Nephron progenitor cell (in vitro differentiated cells): ENCODE results near the gene LRRFIP2.

Experiments
- DNase-seq: peaks from one replicate; pipeline ENCODE4 v3.0.0; 2021
- H3K27ac Mint-ChIP-seq: 2 replicates; pipeline ENCODE4 v1.8.0; 2021; ENCODE audit warnings: mild to moderate bottlenecking, moderate library complexity, mixed read lengths
- H3K27me3 Mint-ChIP-seq: 2 replicates; pipeline ENCODE4 v1.8.0; 2021; ENCODE audit warnings: mild to moderate bottlenecking, low read depth, mixed read lengths; ENCODE audit not compliant: poor library complexity
- H3K36me3 Mint-ChIP-seq: 2 replicates; pipeline ENCODE4 v1.8.0; 2021; ENCODE audit warnings: low read depth, mixed read lengths
- H3K4me1 Mint-ChIP-seq: 2 replicates; pipeline ENCODE4 v1.8.0; 2021; ENCODE audit warnings: mixed read lengths
- H3K4me3 Mint-ChIP-seq: 2 replicates; pipeline ENCODE4 v1.8.0; 2021; ENCODE audit warnings: mild to moderate bottlenecking, moderate library complexity, mixed read lengths
- H3K9me3 Mint-ChIP-seq: 2 replicates; pipeline ENCODE4 v1.8.0; 2021; ENCODE audit warnings: mild to moderate bottlenecking, moderate library complexity, mixed read lengths
- CTCF ChIP-seq: fragments of 200-600 bp; sonication (generic); IDR thresholded peaks from 2 replicates; pipeline ENCODE4 v1.5.0; 2021; ENCODE audit warnings: antibody characterized with exemption

The LRRFIP2 gene

GRCh38 chr3:37145611-37146010 is 28.8 kb downstream of the LRRFIP2 start:
- no peak for TF ChIP-seq CTCF
- Mint-ChIP-seq H3K27ac (no peak overlapping the region), H3K4me1 (no peaks in the 10 kb centered on the region), H3K4me3 (no peak overlapping the region), H3K9me3 (peaks cover 5% of the 10 kb centered on the region), H3K36me3 (peaks cover 33% of the 10 kb centered on the region), H3K27me3 (peaks cover 4% of the 10 kb centered on the region)
- DNase-seq = no peak

- Mint-ChIP-seq H3K4me1 (no peaks in the 10 kb centered on the region), H3K27me3 (peaks cover 4% of the 10 kb centered on the region), H3K4me3 (no peak overlapping the region), H3K9me3 (peaks cover 5% of the 10 kb centered on the region), H3K36me3 (peaks cover 32% of the 10 kb centered on the region), H3K27ac (no peak overlapping the region)
- no peak for TF ChIP-seq CTCF
- DNase-seq = no peak
Observed at GRCh38 chr3:37144806-37145205, 29.6 kb downstream of the LRRFIP2 start.

- no peak overlapping the region for H3K27ac Mint-ChIP-seq
- H3K27me3 Mint-ChIP-seq = peaks cover 4% of the 10 kb centered on the region
- no peak for TF ChIP-seq CTCF
- no peak overlapping the region for H3K4me3 Mint-ChIP-seq
- no peaks in the 10 kb centered on the region for H3K4me1 Mint-ChIP-seq
- peaks cover 5% of the 10 kb centered on the region for H3K9me3 Mint-ChIP-seq
- H3K36me3 Mint-ChIP-seq = peaks cover 30% of the 10 kb centered on the region
- no peak for DNase-seq
Observed at GRCh38 chr3:37143821-37144220, 30.6 kb downstream of the LRRFIP2 start.

GRCh38 chr3:37141676-37142075 is 32.7 kb downstream of the LRRFIP2 start:
- Mint-ChIP-seq H3K4me1 (no peaks in the 10 kb centered on the region), H3K27me3 (peaks cover 4% of the 10 kb centered on the region), H3K27ac (no peak overlapping the region), H3K4me3 (no peak overlapping the region), H3K36me3 (peaks cover 18% of the 10 kb centered on the region), H3K9me3 (peaks cover 5% of the 10 kb centered on the region)
- TF ChIP-seq CTCF = no peak
- DNase-seq = no peak

- Mint-ChIP-seq H3K36me3 (peaks cover 13% of the 10 kb centered on the region), H3K9me3 (peaks cover 5% of the 10 kb centered on the region), H3K4me3 (no peak overlapping the region), H3K27ac (no peak overlapping the region), H3K27me3 (no peaks in the 10 kb centered on the region), H3K4me1 (no peaks in the 10 kb centered on the region)
- TF ChIP-seq CTCF = no peak
- no peak for DNase-seq
Observed at GRCh38 chr3:37140899-37141541, 33.4 kb downstream of the LRRFIP2 start.

GRCh38 chr3:37139567-37140052 is 34.8 kb downstream of the LRRFIP2 start:
- Mint-ChIP-seq H3K36me3 (peaks cover 15% of the 10 kb centered on the region), H3K4me1 (no peaks in the 10 kb centered on the region), H3K4me3 (no peak overlapping the region), H3K27ac (no peak overlapping the region), H3K9me3 (peaks cover 5% of the 10 kb centered on the region), H3K27me3 (no peaks in the 10 kb centered on the region)
- no peak for DNase-seq
- no peak for TF ChIP-seq CTCF
